ENCODE results near the gene SGO2.

The SGO2 gene

GRCh38 chr2:200486529-200486928, 39.5 kb upstream of the SGO2 start:
- no peak overlapping the region for H3K9ac ChIP-seq (ENCODE audit: low read length)
- no peak overlapping the region for H3K4ac ChIP-seq (ENCODE audit: low read depth in 1 of 2, low read length in 2 of 2)
- no peak overlapping the region for H3K27ac ChIP-seq (ENCODE audit: low read length, poor library complexity, severe bottlenecking)
- no peaks in the 10 kb centered on the region for H3K79me1 ChIP-seq (replicated peaks; ENCODE audit: low read length, poor library complexity, severe bottlenecking)
- WGBS, result 93% methylated on average over 2 of the region's 2 CpGs
- no peak overlapping the region for H3K14ac ChIP-seq (ENCODE audit: low read length in 2 of 2)
- H3K4me1 ChIP-seq (ENCODE audit: control insufficient read depth, insufficient read depth, low read depth, low read length), result no peaks in the 10 kb centered on the region
- no peak for DNase-seq
- H3K4me3 ChIP-seq (ENCODE audit: insufficient read depth in 1 of 2, low read depth in 1 of 2, low read length in 2 of 2), result no peak overlapping the region
- H3K27me3 ChIP-seq (ENCODE audit: control insufficient read depth in 1 of 2, insufficient read depth in 1 of 2, low read length in 2 of 2), result no peaks in the 10 kb centered on the region
- no peak overlapping the region for H3K23ac ChIP-seq (ENCODE audit: low read length in 2 of 2)
- no peak overlapping the region for H2AFZ ChIP-seq (ENCODE audit: low read depth, low read length)
- H2BK15ac ChIP-seq (ENCODE audit: low read depth, poor library complexity, severe bottlenecking), result no peak overlapping the region
- no peak overlapping the region for H2AK5ac ChIP-seq (ENCODE audit: low read length, severe bottlenecking)
- no peaks in the 10 kb centered on the region for H3K9me3 ChIP-seq (ENCODE audit: control insufficient read depth, low read length)
- H3K36me3 ChIP-seq (ENCODE audit: control insufficient read depth in 1 of 2, insufficient read depth in 2 of 2, low read depth in 1 of 2, low read length in 2 of 2), result peaks cover 15 to 29% of the 10 kb centered on the region in 2 experiments
- no peak overlapping the region for H3K18ac ChIP-seq (ENCODE audit: low read depth in 1 of 2, low read length in 2 of 2)
- no peak overlapping the region for H4K91ac ChIP-seq (ENCODE audit: low read length)
- H2BK120ac ChIP-seq (ENCODE audit: low read depth, low read length), result no peak overlapping the region
- H3K4me2 ChIP-seq (ENCODE audit: low read length, poor library complexity, severe bottlenecking), result no peak overlapping the region
- no peak overlapping the region for H4K8ac ChIP-seq (ENCODE audit: low read length)
- H2BK5ac ChIP-seq (ENCODE audit: low read depth, low read length, poor library complexity, severe bottlenecking), result no peak overlapping the region
- no peak overlapping the region for H2BK12ac ChIP-seq (ENCODE audit: low read length in 2 of 2)

GRCh38 chr2:200488169-200488568, 37.8 kb upstream of the SGO2 start:
- Histone ChIP-seq H3K4me1 (ENCODE audit: control insufficient read depth, insufficient read depth, low read depth, low read length) (no peaks in the 10 kb centered on the region), H3K14ac (ENCODE audit: low read length in 2 of 2) (no peak overlapping the region), H4K8ac (ENCODE audit: low read length) (no peak overlapping the region), H3K27me3 (ENCODE audit: control insufficient read depth in 1 of 2, insufficient read depth in 1 of 2, low read length in 2 of 2) (no peaks in the 10 kb centered on the region), H3K9ac (ENCODE audit: low read length) (no peak overlapping the region), H3K79me1 (replicated peaks; ENCODE audit: low read length, poor library complexity, severe bottlenecking) (no peaks in the 10 kb centered on the region), H3K4ac (ENCODE audit: low read depth in 1 of 2, low read length in 2 of 2) (no peak overlapping the region), H3K4me3 (ENCODE audit: insufficient read depth in 1 of 2, low read depth in 1 of 2, low read length in 2 of 2) (no peak overlapping the region), H2AK5ac (ENCODE audit: low read length, severe bottlenecking) (no peak overlapping the region), H3K4me2 (ENCODE audit: low read length, poor library complexity, severe bottlenecking) (no peak overlapping the region), H3K27ac (ENCODE audit: low read length, poor library complexity, severe bottlenecking) (no peak overlapping the region), H2BK12ac (ENCODE audit: low read length in 2 of 2) (no peak overlapping the region), H2BK120ac (ENCODE audit: low read depth, low read length) (no peak overlapping the region), H3K23ac (ENCODE audit: low read length in 2 of 2) (no peak overlapping the region), H3K9me3 (ENCODE audit: control insufficient read depth, low read length) (no peaks in the 10 kb centered on the region), H2BK5ac (ENCODE audit: low read depth, low read length, poor library complexity, severe bottlenecking) (no peak overlapping the region), H3K36me3 (ENCODE audit: control insufficient read depth in 1 of 2, insufficient read depth in 2 of 2, low read depth in 1 of 2, low read length in 2 of 2) (peaks cover 16 to 45% of the 10 kb centered on the region in 2 experiments), H3K18ac (ENCODE audit: low read depth in 1 of 2, low read length in 2 of 2) (no peak overlapping the region), H2BK15ac (ENCODE audit: low read depth, poor library complexity, severe bottlenecking) (no peak overlapping the region), H4K91ac (ENCODE audit: low read length) (no peak overlapping the region), H2AFZ (ENCODE audit: low read depth, low read length) (no peak overlapping the region)
- 77% methylated on average over 4 of the region's 4 CpGs for WGBS
- no peak for DNase-seq

- Histone ChIP-seq H2BK5ac (ENCODE audit: low read depth, low read length, poor library complexity, severe bottlenecking) (no peak overlapping the region), H4K8ac (ENCODE audit: low read length) (no peak overlapping the region), H3K14ac (ENCODE audit: low read length in 2 of 2) (no peak overlapping the region), H3K4ac (ENCODE audit: low read depth in 1 of 2, low read length in 2 of 2) (no peak overlapping the region), H3K4me3 (ENCODE audit: insufficient read depth in 1 of 2, low read depth in 1 of 2, low read length in 2 of 2) (no peak overlapping the region), H3K9ac (ENCODE audit: low read length) (no peak overlapping the region), H3K9me3 (ENCODE audit: control insufficient read depth, low read length) (no peaks in the 10 kb centered on the region), H2BK120ac (ENCODE audit: low read depth, low read length) (no peak overlapping the region), H3K36me3 (ENCODE audit: control insufficient read depth in 1 of 2, insufficient read depth in 2 of 2, low read depth in 1 of 2, low read length in 2 of 2) (peaks cover 14 to 63% of the 10 kb centered on the region in 2 experiments), H2AFZ (ENCODE audit: low read depth, low read length) (no peak overlapping the region), H3K18ac (ENCODE audit: low read depth in 1 of 2, low read length in 2 of 2) (no peak overlapping the region), H3K4me1 (ENCODE audit: control insufficient read depth, insufficient read depth, low read depth, low read length) (no peaks in the 10 kb centered on the region), H2BK12ac (ENCODE audit: low read length in 2 of 2) (no peak overlapping the region), H3K4me2 (ENCODE audit: low read length, poor library complexity, severe bottlenecking) (no peak overlapping the region), H2AK5ac (ENCODE audit: low read length, severe bottlenecking) (no peak overlapping the region), H4K91ac (ENCODE audit: low read length) (no peak overlapping the region), H2BK15ac (ENCODE audit: low read depth, poor library complexity, severe bottlenecking) (no peak overlapping the region), H3K27me3 (ENCODE audit: control insufficient read depth in 1 of 2, insufficient read depth in 1 of 2, low read length in 2 of 2) (no peaks in the 10 kb centered on the region), H3K27ac (ENCODE audit: low read length, poor library complexity, severe bottlenecking) (no peak overlapping the region), H3K23ac (ENCODE audit: low read length in 2 of 2) (no peak overlapping the region), H3K79me1 (replicated peaks; ENCODE audit: low read length, poor library complexity, severe bottlenecking) (no peaks in the 10 kb centered on the region)
- 95% methylated on average over 22 of the region's 22 CpGs for WGBS
- DNase-seq, result no peak
Observed at GRCh38 chr2:200490001-200490400, 36.0 kb upstream of the SGO2 start.

GRCh38 chr2:200492656-200493055, 33.4 kb upstream of the SGO2 start:
- no peak overlapping the region for H4K91ac ChIP-seq (ENCODE audit: low read length)
- no peak overlapping the region for H2AK5ac ChIP-seq (ENCODE audit: low read length, severe bottlenecking)
- no peak overlapping the region for H4K8ac ChIP-seq (ENCODE audit: low read length)
- no peak overlapping the region for H2BK15ac ChIP-seq (ENCODE audit: low read depth, poor library complexity, severe bottlenecking)
- no peak overlapping the region for H3K4me2 ChIP-seq (ENCODE audit: low read length, poor library complexity, severe bottlenecking)
- H3K79me1 ChIP-seq (replicated peaks; ENCODE audit: low read length, poor library complexity, severe bottlenecking), result no peaks in the 10 kb centered on the region
- H3K4ac ChIP-seq (ENCODE audit: low read depth in 1 of 2, low read length in 2 of 2), result no peak overlapping the region
- H3K18ac ChIP-seq (ENCODE audit: low read depth in 1 of 2, low read length in 2 of 2), result no peak overlapping the region
- H2BK120ac ChIP-seq (ENCODE audit: low read depth, low read length), result no peak overlapping the region
- H3K9ac ChIP-seq (ENCODE audit: low read length), result no peak overlapping the region
- H3K27me3 ChIP-seq (ENCODE audit: control insufficient read depth in 1 of 2, insufficient read depth in 1 of 2, low read length in 2 of 2), result no peaks in the 10 kb centered on the region
- H3K36me3 ChIP-seq (ENCODE audit: control insufficient read depth in 1 of 2, insufficient read depth in 2 of 2, low read depth in 1 of 2, low read length in 2 of 2), result peaks cover 14 to 81% of the 10 kb centered on the region in 2 experiments
- H2BK5ac ChIP-seq (ENCODE audit: low read depth, low read length, poor library complexity, severe bottlenecking), result no peak overlapping the region
- no peak overlapping the region for H2AFZ ChIP-seq (ENCODE audit: low read depth, low read length)
- H3K23ac ChIP-seq (ENCODE audit: low read length in 2 of 2), result no peak overlapping the region
- H3K27ac ChIP-seq (ENCODE audit: low read length, poor library complexity, severe bottlenecking), result no peak overlapping the region
- no peak overlapping the region for H2BK12ac ChIP-seq (ENCODE audit: low read length in 2 of 2)
- H3K9me3 ChIP-seq (ENCODE audit: control insufficient read depth, low read length), result no peaks in the 10 kb centered on the region
- no peak overlapping the region for H3K14ac ChIP-seq (ENCODE audit: low read length in 2 of 2)
- no peak for DNase-seq
- no peaks in the 10 kb centered on the region for H3K4me1 ChIP-seq (ENCODE audit: control insufficient read depth, insufficient read depth, low read depth, low read length)
- no peak overlapping the region for H3K4me3 ChIP-seq (ENCODE audit: insufficient read depth in 1 of 2, low read depth in 1 of 2, low read length in 2 of 2)
